Measurements from ENCODE around the gene TRA2A. TPM values are rescaled to one million over a fixed set of nuclear protein-coding genes. Genes with fewer than 3 reads are reported as not detected.

TRA2A gene
- total and polyA plus RNA-seq, 2 donors, result 64.1 to 86.5 TPM

DNA sequence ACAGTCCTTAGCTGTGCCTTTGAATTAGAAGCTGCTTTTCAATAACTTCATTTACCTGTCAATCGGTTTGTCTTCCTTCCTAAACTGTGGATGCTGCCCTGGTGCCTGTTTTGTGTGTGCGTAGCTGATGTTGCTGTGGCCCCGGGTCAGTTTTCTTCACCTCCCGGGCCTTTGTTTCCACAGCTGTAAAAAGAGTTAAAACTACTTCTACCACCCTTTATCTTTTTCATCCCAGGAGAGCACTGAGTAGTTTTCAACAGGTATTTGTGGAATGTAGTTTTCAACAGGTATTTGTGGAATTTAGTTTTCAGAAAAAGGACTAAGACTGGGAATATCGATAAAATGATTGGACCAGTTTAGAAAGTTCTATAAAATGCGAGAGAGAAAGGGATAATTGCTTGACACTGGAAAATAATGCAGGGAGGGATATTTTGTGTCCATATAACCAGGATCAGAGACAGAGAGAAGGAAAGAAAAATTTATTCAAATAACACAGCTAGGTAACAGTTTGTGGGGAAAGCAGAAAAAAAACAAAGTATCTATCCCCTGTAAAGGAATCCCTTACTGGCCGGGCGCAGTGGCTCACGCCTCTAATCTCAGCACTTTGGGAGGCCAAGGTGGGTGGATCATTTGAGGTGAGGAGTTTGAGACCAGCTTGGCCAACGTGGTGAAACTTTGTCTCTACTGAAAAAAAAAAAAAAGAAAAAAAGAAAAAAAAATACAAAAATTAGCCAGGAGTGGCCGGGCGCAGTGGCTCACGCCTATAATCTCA lies 45.6 kb downstream of the TRA2A start:
- no peaks in the 10 kb centered on the region for H3K36me3 ChIP-seq (ENCODE audit: insufficient read depth)
- H3K4me1 ChIP-seq (ENCODE audit: insufficient read depth), result no peaks in the 10 kb centered on the region
- H3K27ac ChIP-seq (ENCODE audit: low read depth), result no peak overlapping the region
- no peak for DNase-seq (ENCODE audit: extremely low spot score)
- WGBS, result 81% methylated on average over 13 of the region's 13 CpGs
- no peak overlapping the region for H3K4me3 ChIP-seq (ENCODE audit: low read depth, low read length)

DNA sequence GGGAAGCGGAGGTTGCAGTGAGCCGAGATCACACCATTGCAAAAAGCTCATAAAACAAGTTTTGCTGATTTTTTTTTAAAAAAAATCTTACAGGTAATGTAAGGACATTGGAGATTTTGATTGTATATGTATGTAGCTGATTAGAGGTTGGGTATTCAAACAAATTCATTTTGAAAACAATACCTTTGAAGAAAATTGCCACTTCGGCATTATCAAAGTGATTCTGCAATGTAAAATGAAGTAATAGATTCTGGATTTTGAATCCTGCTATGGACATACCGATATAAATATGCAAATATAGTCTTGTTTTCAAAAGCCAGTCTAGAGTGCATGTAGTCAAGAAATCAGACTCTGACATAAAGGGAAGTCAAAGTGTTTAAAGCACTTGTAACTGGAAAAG lies 49.1 kb downstream of the TRA2A start:
- H3K36me3 ChIP-seq (ENCODE audit: insufficient read depth), result no peaks in the 10 kb centered on the region
- 93% methylated on average over 4 of the region's 4 CpGs for WGBS
- H3K27ac ChIP-seq (ENCODE audit: low read depth), result no peak overlapping the region
- no peak overlapping the region for H3K4me3 ChIP-seq (ENCODE audit: low read depth, low read length)
- no peaks in the 10 kb centered on the region for H3K4me1 ChIP-seq (ENCODE audit: insufficient read depth)
- DNase-seq (ENCODE audit: extremely low spot score), result no peak

GRCh38 chr7:23477962-23478866 lies 53.6 kb downstream of the TRA2A start:
- WGBS, result 82% methylated on average over 6 of the region's 6 CpGs
- Histone ChIP-seq H3K4me3 (ENCODE audit: low read depth, low read length) (no peak overlapping the region), H3K4me1 (ENCODE audit: insufficient read depth) (no peaks in the 10 kb centered on the region), H3K27ac (ENCODE audit: low read depth) (no peak overlapping the region), H3K36me3 (ENCODE audit: insufficient read depth) (no peaks in the 10 kb centered on the region)
- DNase-seq (ENCODE audit: extremely low spot score), result no peak

DNA sequence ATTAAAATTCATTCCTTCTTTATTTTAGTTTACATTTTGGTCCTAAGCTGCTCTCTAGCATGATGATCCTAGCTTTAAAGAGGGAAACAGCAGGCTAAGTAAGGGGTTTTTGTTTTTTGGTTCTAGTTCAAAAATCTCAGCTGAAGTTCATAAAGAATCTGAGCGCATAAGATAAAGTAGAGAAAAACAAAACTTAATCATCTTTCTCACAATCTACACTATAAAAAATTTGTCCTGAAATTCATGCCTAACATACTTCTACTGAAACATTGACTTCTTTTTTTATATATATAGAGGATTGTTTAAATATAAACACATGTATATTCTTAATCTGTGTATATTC lies 54.7 kb downstream of the TRA2A start:
- Histone ChIP-seq H3K27ac (ENCODE audit: low read depth) (no peak overlapping the region), H3K36me3 (ENCODE audit: insufficient read depth) (no peaks in the 10 kb centered on the region), H3K4me1 (ENCODE audit: insufficient read depth) (no peaks in the 10 kb centered on the region), H3K4me3 (ENCODE audit: low read depth, low read length) (no peak overlapping the region)
- 60% methylated on average over 1 of the region's 1 CpG for WGBS
- DNase-seq (ENCODE audit: extremely low spot score), result no peak

DNA sequence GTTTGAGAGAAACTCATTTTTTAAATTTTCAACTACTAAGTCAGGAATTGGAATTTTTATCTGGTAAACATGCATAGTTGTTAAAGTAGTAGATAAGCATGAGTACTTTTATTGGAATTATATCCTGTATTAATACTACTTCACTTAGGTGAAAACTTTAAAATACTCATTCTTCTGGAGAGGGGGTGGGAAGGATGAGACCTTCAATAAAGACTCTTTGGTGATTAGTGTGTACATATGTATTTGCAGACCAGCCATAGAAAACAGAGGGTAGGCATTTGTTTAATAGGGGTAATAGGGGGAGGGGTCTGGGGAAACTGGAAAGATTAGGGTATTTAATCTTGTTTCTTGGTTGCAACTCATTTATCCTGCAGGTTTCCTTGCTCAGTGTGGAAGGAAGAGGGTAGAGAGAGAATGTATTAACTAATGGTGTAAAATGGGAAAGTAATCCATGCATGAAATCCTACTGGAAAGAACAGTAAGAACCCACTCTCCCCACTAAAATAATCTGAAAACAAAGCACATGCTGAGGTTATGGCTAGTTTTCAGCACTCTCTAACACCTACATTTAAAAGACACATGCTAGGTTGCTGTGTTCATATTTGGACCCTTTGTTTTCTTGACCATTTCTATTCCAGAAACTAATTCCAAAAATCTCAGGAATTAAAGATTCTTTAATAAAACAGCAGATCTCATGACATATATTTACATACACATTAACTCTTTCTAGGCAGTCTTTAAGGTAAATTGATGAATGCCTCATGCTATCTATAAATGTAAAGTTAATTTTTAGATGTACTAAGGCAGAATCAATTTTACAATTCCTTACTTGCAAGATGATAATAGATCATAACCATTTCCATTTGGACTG lies 55.3 kb downstream of the TRA2A start:
- Histone ChIP-seq H3K36me3 (ENCODE audit: insufficient read depth) (no peaks in the 10 kb centered on the region), H3K4me3 (ENCODE audit: low read depth, low read length) (no peak overlapping the region), H3K4me1 (ENCODE audit: insufficient read depth) (no peaks in the 10 kb centered on the region), H3K27ac (ENCODE audit: low read depth) (no peak overlapping the region)
- no peak for DNase-seq (ENCODE audit: extremely low spot score)

GRCh38 chr7:23475576-23475839 lies 56.3 kb downstream of the TRA2A start:
- H3K36me3 ChIP-seq (ENCODE audit: insufficient read depth), result no peaks in the 10 kb centered on the region
- no peak overlapping the region for H3K4me3 ChIP-seq (ENCODE audit: low read depth, low read length)
- no peaks in the 10 kb centered on the region for H3K4me1 ChIP-seq (ENCODE audit: insufficient read depth)
- DNase-seq (ENCODE audit: extremely low spot score), result no peak
- H3K27ac ChIP-seq (ENCODE audit: low read depth), result no peak overlapping the region

GRCh38 chr7:23474829-23475575 lies 56.8 kb downstream of the TRA2A start:
- Histone ChIP-seq H3K27ac (ENCODE audit: low read depth) (no peak overlapping the region), H3K4me1 (ENCODE audit: insufficient read depth) (no peaks in the 10 kb centered on the region), H3K36me3 (ENCODE audit: insufficient read depth) (no peaks in the 10 kb centered on the region), H3K4me3 (ENCODE audit: low read depth, low read length) (no peak overlapping the region)
- DNase-seq (ENCODE audit: extremely low spot score), result no peak
- WGBS, result 5% methylated on average over 15 of the region's 15 CpGs

DNA sequence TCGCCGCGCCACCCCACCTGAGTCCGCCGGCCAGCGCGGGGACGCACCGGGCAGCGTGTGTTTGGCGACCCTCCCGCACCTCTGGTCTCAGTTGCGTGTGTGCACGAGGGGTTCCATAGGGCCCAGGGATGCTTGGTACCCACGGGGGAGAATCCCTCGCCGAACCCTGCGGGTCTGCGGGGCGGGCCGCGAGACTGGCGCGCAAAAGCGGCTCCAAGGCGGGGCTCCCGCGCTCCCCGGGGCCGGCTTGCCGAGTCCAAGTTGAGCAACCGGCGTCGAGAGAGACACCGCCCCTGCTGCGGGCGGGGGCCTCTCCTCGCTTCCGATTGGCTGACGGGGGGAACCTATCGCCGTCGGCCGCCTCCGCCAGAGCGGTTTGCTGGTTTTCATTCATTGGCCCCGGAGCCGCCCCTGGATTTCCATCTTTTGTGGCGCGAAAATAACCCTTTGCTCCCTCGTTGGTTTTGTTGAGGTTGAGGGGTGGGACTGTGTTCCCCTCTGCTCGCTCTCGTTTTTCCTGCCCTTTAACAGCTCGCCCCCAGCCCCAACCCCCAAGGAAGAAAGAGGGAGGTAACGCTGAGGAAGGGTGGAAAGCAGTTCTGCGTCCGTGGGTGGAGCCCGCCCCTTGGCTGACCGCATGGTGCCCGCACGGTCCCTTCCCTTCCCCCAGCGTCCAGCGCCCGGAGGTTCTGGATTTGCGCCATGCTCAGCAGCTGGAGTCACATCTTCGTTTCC lies 57.5 kb downstream of the TRA2A start:
- peak overlapping the region; percentile 1 for H3K4me3 ChIP-seq (ENCODE audit: low read depth, low read length)
- DNase-seq (ENCODE audit: extremely low spot score), result peak; percentile 94
- WGBS, result under 1% methylated on average over 66 of the region's 66 CpGs
- no peaks in the 10 kb centered on the region for H3K36me3 ChIP-seq (ENCODE audit: insufficient read depth)
- peaks cover 4% of the 10 kb centered on the region for H3K4me1 ChIP-seq (ENCODE audit: insufficient read depth)
- no peak overlapping the region for H3K27ac ChIP-seq (ENCODE audit: low read depth)

DNA sequence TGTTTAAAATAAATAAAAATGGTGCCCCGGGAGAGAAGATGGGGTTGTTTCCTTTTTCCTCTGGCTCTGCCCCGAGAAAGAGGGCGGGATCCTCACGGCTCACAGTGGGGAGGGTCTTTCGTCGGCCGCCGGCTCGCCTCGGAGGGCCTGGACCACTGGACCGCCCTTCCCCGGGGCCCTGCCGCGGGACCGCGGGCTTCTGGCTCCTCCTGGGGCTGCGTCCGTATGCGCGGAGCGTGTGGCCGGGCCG lies 58.0 kb downstream of the TRA2A start:
- H3K36me3 ChIP-seq (ENCODE audit: insufficient read depth), result no peaks in the 10 kb centered on the region
- H3K4me3 ChIP-seq (ENCODE audit: low read depth, low read length), result peak overlapping the region; percentile 1
- no peak overlapping the region for H3K27ac ChIP-seq (ENCODE audit: low read depth)
- H3K4me1 ChIP-seq (ENCODE audit: insufficient read depth), result peaks cover 4% of the 10 kb centered on the region
- DNase-seq (ENCODE audit: extremely low spot score), result no peak
- under 1% methylated on average over 23 of the region's 23 CpGs for WGBS

GRCh38 chr7:23472956-23473843 lies 58.6 kb downstream of the TRA2A start:
- DNase-seq (ENCODE audit: extremely low spot score), result no peak
- no peak overlapping the region for H3K4me3 ChIP-seq (ENCODE audit: low read depth, low read length)
- peaks cover 4% of the 10 kb centered on the region for H3K4me1 ChIP-seq (ENCODE audit: insufficient read depth)
- H3K27ac ChIP-seq (ENCODE audit: low read depth), result no peak overlapping the region
- WGBS, result 15% methylated on average over 16 of the region's 16 CpGs
- no peaks in the 10 kb centered on the region for H3K36me3 ChIP-seq (ENCODE audit: insufficient read depth)

GRCh38 chr7:23472556-23472955 lies 59.2 kb downstream of the TRA2A start:
- Histone ChIP-seq H3K36me3 (ENCODE audit: insufficient read depth) (no peaks in the 10 kb centered on the region), H3K27ac (ENCODE audit: low read depth) (no peak overlapping the region), H3K4me3 (ENCODE audit: low read depth, low read length) (no peak overlapping the region), H3K4me1 (ENCODE audit: insufficient read depth) (peaks cover 4% of the 10 kb centered on the region)
- DNase-seq (ENCODE audit: extremely low spot score), result no peak

DNA sequence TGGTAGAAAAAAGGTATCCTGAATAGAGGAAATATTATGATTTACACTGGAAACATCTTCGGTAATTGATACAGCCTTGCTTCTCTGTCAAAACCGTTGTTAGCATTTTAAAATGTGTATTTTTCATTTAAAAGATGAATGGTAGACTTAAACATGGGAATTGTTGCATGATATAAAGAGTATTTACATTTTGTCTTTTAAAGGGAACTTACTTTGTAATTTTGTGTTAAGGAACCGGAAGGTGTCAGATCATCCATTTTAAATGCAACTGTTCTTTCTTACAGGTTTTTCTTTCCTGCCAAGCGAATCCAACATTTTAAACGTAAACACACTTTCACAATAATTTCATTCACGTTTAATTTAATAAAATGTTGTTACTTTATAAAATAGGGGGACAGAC lies 59.7 kb downstream of the TRA2A start:
- Histone ChIP-seq H3K27ac (ENCODE audit: low read depth) (no peak overlapping the region), H3K36me3 (ENCODE audit: insufficient read depth) (no peaks in the 10 kb centered on the region), H3K4me3 (ENCODE audit: low read depth, low read length) (no peak overlapping the region), H3K4me1 (ENCODE audit: insufficient read depth) (peaks cover 4% of the 10 kb centered on the region)
- DNase-seq (ENCODE audit: extremely low spot score), result no peak
- 84% methylated on average over 6 of the region's 6 CpGs for WGBS
